ENCODE data around the gene NAV2. TPM values are rescaled to one million over a fixed set of nuclear protein-coding genes. Genes with fewer than 3 reads are reported as not detected.

Gene NAV2
- total RNA-seq, 1 experiment from 2014 or later = 15.6 TPM

GRCh38 chr11:19975414-19975990, 262.9 kb downstream of the NAV2 start:
- no peak for DNase-seq (ENCODE audit: low read depth)

DNA sequence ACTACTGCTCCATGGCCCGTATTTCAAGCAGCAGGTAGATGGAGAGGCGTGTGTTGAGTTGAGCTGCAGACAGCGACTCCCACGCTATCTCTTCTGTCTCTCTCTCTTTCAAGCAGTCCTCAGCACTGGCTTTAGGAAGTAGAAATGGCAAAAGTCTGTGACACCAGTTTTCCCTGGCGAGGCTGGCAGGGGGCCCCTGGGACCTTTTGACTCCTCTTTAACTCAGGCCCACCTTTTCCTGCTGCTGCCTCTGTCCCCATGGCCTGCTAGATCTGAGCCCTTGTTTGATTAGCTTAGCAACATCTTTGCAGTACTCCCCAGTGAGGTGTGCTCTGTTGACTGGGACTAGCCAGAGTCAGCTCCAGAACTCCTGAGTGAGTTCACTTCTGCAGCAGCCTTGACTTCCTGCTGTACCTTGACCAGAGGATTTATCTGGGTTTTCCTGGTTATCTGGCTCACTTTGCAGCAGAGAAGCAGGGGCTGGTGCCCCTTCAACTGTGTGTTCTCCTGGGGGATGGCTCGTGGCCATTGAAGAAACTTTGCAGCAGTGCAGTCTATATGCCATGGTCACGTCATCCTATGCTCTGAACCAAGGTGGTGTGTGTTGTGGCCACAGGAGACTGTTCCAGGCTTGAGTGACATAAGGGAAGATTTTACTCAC, 263.8 kb downstream of the NAV2 start:
- DNase-seq (ENCODE audit: low read depth) = no peak

DNA sequence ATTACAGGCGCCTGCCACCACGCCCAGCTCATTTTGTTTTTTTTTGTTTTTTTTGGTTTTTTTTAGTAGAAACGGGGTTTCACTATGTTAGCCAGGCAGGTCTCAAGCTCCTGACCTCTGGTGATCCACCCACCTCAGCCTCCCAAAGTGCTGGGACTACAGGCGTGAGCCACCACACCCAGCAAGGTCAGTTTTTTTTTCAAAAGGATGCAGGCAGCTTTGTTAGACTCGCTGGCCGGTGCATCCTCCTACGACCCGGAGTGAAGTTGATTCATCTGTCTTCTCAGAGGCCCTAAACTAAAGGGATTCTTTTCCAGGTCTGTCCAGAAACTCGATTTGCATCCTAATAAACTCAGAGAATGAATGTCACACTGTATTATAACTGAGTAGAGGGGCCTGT, 265.3 kb downstream of the NAV2 start:
- no peak for DNase-seq (ENCODE audit: low read depth)

- peak; percentile 89 for DNase-seq (ENCODE audit: low read depth)
Observed at GRCh38 chr11:19978668-19979518, 266.3 kb downstream of the NAV2 start.

DNA sequence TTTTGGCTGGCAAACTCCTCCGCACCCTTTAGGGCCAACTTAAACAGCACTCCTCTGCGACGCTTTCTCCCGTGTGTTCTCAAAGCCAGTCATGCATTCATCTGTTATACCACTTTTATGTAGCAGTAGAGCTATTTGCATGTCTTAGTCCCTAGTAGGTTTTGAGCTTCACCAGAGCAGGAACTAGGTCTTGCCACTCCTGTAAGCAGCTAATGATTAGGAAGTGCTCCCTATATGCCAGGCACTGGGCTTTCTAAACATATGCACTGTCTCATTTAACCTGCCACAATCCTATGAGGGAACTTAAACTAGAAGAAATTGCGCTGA, 266.8 kb downstream of the NAV2 start:
- DNase-seq (ENCODE audit: low read depth) = no peak

- no peak for DNase-seq (ENCODE audit: low read depth)
Observed at GRCh38 chr11:19980388-19980787, 267.8 kb downstream of the NAV2 start.

DNA sequence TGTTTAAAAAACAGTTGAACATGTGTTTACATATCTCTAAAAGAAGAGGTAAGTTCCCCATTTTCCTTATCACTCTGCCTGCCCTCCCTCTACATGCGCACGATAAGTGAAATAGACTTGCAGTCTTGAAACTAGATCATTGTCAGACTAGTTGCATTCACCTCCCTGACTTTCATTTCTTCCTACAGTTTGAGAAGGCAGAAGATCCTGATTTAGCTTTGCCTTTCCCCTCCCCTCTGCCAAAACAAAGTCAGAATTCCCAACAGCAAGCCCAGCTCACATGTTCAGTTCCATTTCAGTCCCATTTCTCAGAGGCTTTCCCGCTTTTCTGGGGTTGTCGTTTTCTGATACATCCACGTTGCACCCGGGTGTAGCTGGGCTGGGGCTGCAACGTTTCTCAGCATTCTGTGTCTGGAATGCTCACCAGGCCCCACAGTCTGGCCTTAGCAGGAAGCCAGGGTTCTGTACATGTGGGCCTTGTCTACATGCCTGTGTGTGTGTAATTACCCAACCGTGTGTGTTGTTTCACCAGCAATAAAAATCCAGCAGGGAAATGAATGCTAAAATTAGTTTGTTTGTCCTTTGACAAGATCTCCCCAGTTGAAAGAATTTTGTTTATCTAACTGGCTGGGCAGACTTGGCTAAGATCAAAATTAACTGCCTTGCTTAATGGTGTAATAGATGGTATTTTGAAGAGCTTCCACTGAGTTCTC, 268.5 kb downstream of the NAV2 start:
- peak; percentile 59 for DNase-seq (ENCODE audit: low read depth)

DNA sequence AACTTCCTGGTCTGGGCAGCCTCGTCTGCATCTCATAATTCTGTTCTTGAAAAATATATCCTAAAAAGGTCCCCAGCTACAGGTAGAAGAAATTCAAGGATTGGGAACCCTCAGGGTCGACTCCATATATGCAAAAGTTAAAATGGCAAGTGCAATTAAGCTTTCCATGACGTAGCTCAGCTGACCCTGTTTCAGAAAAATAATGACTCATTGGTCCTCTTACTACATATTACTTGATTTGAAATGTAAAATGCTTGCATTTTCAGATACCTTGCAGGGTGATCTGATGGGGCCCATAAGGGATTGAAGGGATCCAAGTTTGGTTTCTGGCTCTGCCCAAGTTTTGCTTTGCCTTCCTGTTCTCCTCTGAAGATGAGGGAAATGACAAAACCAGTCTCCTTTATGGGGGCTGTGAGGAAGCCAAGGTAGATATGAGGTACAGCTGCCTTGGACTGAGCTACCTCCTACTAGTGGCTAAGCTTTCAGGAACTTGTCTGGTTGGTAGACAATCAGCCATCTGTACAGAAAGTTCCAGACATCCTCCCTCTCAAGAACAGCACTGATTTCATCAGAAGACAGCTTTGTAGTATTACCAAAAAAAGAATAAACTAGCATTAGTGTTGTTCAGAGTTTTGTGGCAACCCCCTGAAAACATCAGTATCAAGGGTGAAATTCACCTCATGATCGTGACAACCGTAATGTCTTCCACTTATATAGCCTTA, 270.3 kb downstream of the NAV2 start:
- DNase-seq (ENCODE audit: low read depth) = no peak

- DNase-seq (ENCODE audit: low read depth) = no peak
Observed at GRCh38 chr11:19984048-19984742, 271.6 kb downstream of the NAV2 start.

- DNase-seq (ENCODE audit: low read depth) = no peak
Observed at GRCh38 chr11:19985111-19985510, 272.5 kb downstream of the NAV2 start.

DNA sequence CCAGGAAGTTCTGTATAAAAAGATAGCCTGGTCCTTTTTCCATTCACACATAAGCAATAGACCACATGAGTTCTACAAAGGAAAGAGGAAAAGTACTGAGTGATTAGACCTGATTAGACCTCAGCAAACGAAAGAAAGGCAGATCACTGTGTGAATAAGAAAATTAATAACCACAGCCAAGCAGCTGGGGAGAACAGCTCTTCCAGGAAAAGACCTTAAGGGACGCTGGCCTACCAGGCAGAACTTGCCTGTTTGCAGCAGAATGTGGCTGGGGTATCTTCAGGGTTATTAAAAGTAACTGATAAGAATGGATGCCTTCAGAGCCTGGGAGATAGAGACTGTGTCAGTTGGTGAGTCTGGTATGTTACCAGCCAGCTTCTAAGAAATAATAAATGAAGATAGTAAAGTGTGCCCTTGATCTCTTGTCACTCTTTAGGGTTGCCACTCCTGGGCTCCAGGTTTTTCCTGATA, 274.7 kb downstream of the NAV2 start:
- DNase-seq (ENCODE audit: low read depth) = no peak

GRCh38 chr11:19988598-19988997, 276.0 kb downstream of the NAV2 start:
- peak; percentile 34 for DNase-seq (ENCODE audit: low read depth)

DNA sequence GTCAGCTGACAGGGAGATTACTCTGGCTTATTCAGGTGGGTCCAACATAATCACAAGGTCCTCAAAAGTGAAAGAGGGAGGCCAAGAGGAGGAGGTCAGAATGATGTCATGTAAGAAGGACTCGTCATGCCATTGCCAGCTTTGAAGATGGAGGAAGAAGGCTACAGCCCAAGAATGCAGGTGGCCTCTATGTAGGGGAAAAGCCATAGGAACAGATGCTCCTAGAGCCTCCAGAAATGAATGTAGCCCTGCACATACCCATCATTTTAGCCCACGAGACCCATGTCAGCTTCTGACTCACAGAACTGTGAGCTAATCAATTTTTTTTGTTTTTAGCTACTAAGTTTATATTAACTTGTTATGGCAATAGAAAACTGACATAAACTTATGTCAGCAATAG, 276.6 kb downstream of the NAV2 start:
- no peak for DNase-seq (ENCODE audit: low read depth)

DNA sequence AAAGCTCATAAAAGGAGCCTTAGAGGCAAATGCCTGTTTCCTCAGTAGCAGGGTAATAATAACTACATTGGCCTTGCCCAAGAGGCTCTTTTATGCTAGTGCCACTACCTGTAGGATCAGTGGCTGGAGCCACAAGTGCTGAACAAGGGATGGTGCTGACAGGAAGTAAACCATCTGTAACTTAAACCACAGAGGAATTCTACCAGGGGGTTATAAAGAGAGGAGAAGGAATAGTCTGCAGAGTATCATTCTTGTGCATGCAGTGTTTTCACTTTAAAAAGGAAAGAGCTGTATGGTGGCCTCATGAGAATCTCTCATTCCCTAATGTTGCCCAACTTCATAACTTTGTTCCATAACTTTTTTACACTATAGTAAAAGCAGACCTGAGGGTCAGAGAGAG, 279.5 kb downstream of the NAV2 start:
- DNase-seq (ENCODE audit: low read depth) = peak; percentile 37

DNA sequence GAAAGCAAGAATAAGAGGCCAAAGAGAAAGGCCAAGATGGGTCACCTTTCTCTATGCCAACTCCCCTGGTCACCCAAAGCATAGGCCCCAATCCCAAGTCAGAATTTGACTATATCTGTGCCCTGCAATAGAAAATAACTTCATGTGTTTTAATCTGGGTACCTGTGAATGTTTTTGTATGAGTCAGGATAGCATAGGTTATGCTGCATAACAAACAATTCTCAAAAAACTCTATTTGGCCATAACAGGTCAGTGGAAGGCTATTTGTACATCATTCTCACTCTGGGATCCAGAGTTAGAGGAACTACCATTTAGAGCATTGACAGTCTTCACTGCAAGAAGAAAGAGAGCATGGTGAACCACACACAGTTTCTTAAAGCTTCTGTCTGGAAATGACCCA, 280.4 kb downstream of the NAV2 start:
- no peak for DNase-seq (ENCODE audit: low read depth)

GRCh38 chr11:19994672-19995071, 282.0 kb downstream of the NAV2 start:
- DNase-seq (ENCODE audit: low read depth) = peak; percentile 17

- peak; percentile 91 for DNase-seq (ENCODE audit: low read depth)
Observed at GRCh38 chr11:19995145-19995544, 282.5 kb downstream of the NAV2 start.

- DNase-seq (ENCODE audit: low read depth) = no peak
Observed at GRCh38 chr11:19996571-19996970, 283.9 kb downstream of the NAV2 start.

DNA sequence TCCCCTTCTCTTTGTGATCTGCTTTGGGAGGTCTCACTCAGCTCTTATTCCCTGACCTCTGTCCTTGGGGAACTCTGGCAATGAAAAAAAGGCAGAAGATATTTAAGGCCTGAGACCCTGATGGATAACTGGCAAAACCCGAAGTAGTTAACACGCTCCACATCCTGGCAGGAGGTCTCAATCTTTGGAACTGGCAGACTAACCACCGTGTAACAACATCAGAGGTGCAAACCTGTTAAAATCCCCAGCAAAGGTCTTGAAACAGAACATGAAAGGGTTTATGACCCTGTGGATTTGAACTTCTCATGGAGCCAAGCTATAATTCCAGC, 287.3 kb downstream of the NAV2 start:
- DNase-seq (ENCODE audit: low read depth) = no peak

GRCh38 chr11:20000351-20001134, 287.9 kb downstream of the NAV2 start:
- DNase-seq (ENCODE audit: low read depth) = peak; percentile 25

Measured in M059J (cell line).